HL-60/S4 treated with phorbol 12-myristate 13-acetate at 8.2 ng/mL for 4 days and 3 days (cell line): Measurements from ENCODE around the gene CFTR.

Experiments
- in situ Hi-C: fragments of 300-500 bp; cut with MboI; formaldehyde crosslinking; loops from 2 replicates; pipeline ENCODE4 v1.15.0; 2022; ENCODE audit warnings: low sequenced_read_pairs

CFTR gene

DNA sequence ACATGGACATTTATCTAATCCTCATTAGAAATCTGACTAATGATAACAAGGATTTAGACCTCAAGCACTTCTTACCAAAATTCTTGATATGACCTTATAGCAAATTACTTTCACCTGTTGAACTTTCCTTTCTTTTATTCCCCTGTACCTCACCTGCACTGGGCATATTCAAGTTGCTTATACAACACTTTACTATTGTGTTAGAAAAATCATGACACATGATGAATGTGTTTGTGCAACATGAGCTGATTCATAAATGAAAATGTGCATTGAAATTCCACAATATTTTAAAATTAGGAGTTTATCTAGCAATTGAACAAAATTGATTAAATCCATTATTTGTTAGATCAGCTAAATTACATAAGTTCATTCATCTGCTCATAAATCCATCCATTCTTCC is 160.6 kb downstream of the CFTR start:
- in situ Hi-C loops: no loop called here

DNA sequence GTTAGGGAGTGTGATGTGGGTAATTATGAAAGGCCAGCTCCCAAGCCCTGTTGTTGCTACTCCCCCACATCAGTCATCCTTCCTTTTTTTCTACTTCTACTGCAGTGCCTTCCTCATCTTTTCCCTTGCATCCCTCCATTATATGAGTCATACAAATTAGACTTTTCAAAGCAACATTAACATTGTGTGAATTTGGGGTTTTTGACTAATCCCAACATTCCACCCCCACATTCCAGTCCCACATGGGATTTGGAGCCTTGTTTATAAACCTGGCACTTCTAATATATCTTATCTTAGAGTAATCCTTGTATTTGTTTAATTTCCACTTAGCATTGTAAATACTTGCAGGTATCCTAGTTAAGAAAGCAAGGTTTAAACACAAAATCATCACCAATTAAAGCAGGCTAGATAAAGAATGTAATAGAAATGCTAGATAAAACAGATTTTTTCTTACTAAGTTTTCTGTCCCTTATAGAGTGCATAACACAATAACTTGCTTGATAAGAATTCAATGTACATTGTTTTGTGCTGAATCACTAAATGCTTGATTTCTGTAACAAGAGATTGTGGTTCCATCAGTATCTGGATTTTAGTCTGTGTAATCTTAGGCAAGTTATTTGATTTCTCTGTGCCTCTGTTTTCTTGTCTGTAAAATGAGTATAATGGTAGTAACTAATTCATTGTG is 165.8 kb downstream of the CFTR start:
- in situ Hi-C loops: no loop called here

DNA sequence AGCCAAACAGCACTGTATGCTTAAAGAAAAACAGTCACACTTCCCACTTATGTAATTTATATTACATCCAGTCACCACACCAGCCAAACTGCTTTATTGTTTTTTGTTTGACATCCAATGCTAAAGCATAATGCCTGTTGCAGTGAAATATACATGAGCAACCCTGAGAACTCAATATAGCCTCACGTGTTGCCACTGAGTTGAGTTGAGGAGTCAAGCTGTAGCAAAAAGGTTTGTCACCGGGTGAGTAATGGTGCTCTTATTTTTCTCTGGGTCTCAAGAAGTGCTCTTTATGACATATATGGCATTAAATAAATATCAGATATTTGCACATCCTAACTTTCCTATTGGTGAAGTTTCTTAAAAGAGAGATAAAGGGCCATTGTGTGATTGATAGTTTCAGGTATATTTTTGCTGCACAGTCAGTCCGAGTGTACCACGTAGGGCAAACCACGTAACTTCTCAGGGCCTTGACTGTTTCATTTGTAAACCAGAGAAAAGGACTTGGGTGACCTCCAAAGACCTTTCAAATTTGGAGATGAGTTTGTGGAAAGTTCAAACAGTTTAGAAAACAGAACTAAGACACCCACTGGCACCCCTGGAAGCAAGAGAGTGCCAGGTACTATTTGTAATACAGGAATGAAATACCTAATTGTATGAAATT is 168.5 kb downstream of the CFTR start:
- in situ Hi-C loops: no loop called here

DNA sequence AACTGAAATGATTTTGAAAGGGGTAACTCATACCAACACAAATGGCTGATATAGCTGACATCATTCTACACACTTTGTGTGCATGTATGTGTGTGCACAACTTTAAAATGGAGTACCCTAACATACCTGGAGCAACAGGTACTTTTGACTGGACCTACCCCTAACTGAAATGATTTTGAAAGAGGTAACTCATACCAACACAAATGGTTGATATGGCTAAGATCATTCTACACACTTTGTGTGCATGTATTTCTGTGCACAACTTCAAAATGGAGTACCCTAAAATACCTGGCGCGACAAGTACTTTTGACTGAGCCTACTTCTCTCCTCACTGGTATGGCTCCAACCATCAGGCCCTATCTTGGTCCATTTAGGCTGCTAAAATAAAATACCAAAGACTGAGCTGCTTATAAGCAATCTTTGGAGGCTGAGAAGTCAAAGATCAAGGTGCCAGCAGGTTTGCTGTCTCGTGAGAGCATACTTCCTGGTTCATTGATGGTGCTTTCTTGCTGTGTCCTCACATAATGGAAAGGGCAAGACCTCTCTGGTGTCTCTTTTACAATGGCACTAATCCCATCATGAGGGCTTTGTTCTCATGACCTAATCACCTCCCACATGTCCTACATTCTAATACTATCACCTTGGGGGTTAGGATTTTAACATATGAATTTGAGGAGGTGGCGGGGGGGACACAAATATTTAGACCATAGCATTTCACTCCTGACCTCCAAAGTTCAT is 173.3 kb downstream of the CFTR start:
- in situ Hi-C loops: no loop called here

DNA sequence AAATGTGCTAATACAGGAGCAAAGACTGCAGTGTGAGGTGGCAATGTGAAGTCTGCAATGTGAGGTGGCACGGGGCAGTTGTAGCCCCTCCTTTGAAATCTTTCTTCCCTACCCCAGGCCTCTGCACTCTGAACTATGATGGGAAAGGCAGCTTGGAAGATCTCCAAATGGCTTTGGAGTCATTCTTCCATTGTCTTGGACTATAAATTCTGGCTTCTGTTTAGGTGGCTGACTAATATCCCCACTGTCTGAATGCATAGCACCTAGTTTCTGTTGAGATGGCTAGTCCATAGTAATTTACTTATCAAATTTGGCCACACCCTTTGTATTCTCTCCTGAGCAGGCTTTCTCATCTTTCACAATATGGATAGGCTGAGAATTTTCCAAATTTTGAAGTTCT is 175.0 kb downstream of the CFTR start:
- in situ Hi-C loops: no loop called here

DNA sequence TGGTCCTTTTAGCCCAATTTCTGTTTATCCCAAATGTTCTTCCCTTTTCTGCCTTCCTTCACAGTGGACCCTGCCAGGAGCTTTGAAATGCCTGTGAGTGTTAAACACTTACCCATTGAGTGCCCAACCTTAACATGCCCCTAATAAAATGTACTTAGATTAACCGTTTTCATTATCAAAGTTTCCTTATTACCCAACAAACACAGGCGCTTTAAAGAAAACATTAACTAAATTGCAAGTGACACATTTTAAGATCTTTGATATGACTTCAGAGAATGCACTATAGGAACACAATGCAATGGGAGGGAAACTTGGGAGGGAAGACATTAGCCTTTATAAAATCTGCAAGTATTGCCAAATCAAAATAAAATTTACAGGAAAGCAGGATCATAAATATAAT is 177.0 kb downstream of the CFTR start:
- in situ Hi-C loops: no loop called here

DNA sequence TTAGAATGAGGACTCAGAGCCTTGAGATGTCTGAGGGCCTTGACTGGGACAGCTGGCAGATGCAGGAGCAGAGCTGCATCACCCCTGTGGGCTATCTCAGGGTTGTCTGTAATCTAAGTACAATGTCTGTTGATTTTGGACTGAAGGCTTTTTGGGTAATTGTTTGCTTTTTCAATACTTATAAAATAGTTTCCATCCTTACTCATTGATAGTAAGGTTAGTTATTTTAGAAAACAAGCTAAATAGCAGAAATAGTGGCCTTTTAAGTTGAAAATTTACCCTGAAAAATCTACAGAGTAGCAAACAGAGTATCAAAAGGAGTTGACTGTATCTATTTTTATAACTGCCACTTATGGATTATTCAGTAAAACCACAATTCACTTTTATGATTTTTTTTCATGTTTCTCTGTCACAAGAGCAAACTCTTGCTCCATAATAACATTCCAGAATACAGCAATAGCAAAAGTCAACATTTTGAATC is 179.7 kb downstream of the CFTR start:
- in situ Hi-C loops: no loop called here

DNA sequence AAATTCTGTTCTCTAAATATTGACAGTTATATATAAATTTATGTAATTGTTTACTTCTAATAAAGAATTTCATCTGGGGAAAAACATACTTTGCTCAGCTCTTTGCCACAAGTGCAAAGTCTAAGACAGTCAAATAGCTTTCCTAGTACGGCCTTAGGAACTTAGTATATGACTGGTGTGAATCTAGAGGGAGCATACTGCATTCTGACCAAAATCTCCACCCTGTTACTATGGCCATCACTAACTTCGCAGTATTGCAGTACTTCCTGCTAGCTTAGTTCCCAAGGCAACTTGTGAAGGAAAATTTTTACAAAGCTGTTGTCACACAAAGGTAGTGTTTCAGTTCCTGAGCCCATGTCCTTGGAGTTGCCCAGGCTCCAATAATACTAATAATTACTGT is 181.5 kb downstream of the CFTR start:
- in situ Hi-C loops: no loop called here

DNA sequence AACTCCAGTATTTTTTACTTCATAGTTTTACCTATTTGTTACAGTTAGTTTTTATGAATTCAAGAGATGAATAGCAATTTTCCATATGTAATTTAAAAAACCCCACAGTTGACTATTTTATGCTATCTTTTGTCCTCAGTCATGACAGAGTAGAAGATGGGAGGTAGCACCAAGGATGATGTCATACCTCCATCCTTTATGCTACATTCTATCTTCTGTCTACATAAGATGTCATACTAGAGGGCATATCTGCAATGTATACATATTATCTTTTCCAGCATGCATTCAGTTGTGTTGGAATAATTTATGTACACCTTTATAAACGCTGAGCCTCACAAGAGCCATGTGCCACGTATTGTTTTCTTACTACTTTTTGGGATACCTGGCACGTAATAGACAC is 184.2 kb downstream of the CFTR start:
- in situ Hi-C loops: no loop called here

DNA sequence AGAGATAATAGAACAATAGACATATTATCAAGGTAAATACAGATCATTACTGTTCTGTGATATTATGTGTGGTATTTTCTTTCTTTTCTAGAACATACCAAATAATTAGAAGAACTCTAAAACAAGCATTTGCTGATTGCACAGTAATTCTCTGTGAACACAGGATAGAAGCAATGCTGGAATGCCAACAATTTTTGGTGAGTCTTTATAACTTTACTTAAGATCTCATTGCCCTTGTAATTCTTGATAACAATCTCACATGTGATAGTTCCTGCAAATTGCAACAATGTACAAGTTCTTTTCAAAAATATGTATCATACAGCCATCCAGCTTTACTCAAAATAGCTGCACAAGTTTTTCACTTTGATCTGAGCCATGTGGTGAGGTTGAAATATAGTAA is 185.5 kb downstream of the CFTR start:
- in situ Hi-C loops: no loop called here

DNA sequence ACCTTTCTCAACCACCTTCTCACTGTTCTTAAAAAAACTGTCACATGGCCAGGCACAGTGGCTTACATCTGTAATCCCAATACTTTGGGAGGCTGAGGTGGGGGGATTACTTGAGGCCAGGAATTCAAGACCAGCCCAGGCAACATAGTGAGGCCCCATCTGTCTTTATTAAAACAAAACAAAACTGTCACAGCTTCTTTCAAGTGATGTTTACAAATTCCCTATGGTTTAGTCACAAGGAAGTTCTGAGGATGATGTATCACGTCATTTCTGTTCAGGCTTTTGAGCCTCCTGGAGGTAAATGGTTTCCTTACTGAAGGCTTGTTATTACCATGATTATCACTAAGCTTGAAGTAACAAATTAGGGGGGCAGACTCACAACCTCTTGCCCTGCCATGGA is 186.2 kb downstream of the CFTR start:
- in situ Hi-C loops: no loop called here

DNA sequence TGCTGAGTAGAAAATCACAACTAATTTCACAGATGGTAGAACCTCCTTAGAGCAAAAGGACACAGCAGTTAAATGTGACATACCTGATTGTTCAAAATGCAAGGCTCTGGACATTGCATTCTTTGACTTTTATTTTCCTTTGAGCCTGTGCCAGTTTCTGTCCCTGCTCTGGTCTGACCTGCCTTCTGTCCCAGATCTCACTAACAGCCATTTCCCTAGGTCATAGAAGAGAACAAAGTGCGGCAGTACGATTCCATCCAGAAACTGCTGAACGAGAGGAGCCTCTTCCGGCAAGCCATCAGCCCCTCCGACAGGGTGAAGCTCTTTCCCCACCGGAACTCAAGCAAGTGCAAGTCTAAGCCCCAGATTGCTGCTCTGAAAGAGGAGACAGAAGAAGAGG is 186.9 kb downstream of the CFTR start:
- in situ Hi-C loops: no loop called here

DNA sequence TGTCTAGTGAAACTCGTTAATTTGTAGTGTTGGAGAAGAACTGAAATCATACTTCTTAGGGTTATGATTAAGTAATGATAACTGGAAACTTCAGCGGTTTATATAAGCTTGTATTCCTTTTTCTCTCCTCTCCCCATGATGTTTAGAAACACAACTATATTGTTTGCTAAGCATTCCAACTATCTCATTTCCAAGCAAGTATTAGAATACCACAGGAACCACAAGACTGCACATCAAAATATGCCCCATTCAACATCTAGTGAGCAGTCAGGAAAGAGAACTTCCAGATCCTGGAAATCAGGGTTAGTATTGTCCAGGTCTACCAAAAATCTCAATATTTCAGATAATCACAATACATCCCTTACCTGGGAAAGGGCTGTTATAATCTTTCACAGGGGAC is 187.6 kb downstream of the CFTR start:
- in situ Hi-C loops: no loop called here

DNA sequence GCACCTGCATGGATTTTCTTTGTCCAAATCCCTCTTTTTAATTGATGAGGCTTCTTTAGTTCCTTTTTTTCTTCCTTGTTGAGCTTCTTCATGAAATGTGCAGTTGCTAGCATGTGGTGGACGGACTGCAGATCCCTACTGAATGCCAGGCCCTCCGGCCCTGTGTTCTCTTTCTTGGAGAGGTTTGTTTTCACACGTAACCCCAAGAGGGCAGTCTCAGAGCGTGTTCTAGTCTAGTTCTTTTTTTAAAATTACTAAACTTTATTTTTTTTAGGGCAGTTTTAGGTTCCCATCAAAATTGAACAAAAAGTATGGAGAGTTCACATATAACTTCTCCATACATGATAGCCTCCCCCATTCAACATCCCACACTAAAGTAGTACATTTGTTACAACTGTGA is 190.0 kb downstream of the CFTR start:
- in situ Hi-C loops: no loop called here

DNA sequence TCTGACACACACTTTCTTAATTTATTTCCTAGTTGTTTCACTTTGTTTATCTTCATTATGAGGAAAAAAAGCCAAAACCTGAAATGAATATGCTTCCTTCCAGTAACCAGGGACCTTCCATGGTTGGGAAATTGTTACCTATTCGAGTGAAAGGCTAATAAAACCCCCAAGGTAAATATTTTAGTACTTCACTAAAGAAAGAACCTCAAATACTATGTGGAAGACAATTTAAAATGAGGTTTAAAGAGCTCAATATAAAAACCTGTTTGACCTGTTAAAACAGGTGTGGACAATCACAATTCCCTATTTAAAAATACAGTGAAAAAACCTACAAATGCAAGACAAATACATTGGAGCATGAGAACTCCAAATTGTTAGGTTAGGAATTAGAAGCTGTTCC is 192.6 kb downstream of the CFTR start:
- in situ Hi-C loops: no loop called here

DNA sequence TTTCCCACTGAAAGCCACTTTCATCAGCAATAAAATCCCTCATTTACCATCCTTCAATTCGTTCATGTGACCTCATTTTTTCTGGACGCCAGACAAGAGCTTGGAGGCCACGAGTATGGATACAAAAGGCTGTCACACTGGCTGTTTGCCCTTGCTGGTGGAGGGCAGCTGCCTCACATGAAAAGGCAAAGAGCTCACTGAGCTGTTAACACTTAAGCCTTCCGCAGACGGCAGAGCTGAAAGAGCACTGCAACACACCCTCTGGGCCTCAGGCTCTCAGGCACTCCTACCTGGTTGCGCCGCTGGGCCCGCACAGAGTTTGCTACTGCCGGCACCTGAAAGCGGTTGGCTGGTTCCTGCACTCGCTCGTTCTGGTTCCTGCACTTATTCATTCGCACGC is 193.5 kb downstream of the CFTR start:
- in situ Hi-C loops: no loop called here

DNA sequence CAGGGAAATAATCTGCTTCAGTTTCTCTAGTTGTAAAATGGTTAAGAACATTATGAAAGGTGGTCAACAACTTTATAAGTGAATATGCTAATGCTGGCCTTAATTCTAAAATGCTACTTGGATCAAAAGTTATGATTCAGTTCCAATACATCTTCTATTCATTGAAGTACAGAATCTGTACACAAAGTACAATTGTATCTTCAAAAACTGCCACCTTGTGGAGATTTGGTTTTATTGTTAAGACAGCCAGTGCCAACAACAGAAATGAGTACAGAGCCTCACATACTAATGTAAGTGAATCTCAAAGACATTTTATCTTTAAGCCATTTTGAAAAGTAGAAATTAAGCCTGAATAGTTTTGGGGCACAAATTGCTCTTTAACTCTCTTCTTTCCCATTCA is 194.0 kb downstream of the CFTR start:
- in situ Hi-C loops: no loop called here

DNA sequence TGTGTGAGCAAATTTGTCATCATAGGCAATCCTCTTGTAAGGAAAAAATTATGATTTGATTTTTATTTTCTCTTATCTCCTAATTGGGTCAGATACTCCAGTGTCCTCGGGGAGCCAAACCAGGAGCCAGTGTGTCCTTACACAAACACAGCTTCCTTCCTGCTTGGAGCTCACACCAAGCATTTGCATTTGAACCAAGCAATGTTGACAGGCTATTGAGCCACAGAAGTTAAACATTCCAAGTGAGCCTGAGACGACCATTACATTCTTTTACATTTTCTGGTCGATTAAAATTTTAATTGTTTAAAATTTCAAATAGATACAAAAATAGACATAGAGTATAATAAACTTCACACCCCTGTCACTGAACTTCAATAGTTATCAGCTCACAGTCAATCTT is 194.8 kb downstream of the CFTR start:
- in situ Hi-C loops: no loop called here

DNA sequence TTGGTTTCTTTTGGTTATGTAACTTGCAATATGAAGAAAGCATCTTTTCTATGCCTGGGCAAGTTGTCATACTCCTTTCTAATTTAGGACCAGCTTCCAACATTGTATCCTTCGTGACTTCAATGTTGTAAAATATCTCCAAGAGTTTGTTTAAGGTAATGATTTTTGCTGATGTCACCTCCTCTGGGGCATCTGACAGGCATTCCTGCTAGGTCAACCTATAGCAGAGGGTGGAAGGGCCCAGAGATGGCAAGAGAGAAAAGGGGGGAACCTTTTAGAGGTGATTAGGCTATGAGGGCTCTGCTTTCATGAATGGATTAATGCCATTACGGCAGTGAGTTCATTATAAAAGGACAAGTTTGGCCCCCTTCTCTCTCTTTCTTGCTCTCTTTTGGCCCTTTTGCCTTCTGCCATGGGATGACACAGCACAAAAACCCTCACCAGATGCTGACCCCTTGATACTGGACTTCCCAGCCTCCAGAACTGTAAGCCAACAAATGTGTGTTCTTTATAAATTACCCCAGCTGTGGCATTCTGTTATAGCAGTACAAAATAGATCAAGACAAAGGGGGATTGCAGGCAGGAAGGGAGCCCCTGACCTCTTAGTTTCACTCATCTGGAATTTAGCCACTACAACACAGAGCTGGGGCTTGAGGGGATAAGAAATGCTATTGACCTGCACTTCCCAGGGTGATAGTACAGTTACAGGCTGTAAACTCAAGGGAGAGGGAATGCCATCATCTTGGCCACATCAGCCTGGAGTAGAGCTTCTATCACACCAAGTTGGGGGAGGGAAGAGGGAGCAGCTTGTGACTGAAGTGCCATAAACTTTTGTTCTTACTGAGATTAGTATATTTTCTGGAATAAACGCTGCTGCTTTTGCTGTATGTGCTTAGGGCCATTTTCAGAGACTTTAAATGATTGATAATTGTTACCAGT is 195.9 kb downstream of the CFTR start:
- in situ Hi-C loops: no loop called here

DNA sequence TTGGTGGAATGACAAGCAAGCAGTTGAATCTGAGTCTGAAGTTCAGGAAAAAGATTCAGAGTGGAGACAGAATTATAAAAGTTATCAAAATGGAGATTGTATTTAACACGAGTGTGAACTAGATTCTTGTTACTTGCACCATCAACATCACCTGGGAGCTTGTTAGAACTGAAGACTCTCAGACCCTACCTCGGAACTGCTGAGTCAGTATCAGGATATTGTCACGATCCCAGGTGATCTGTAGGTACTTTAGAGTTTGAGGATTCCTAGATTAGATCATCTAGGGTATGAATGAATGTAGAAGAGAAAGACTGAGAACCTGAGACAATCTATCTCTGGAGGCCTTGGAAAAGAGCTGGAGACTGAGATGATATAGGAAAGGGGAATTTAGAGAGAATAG is 199.3 kb downstream of the CFTR start:
- in situ Hi-C loops: no loop called here
